ENCODE results near the gene CPNE7. TPM values are rescaled to one million over a fixed set of nuclear protein-coding genes. Genes with fewer than 3 reads are reported as not detected.

The CPNE7 gene
- total and polyA plus RNA-seq, 2 of the 8 experiments (the other 6 are each of a cell fraction or from before 2014, with no cell fraction given) = 10.0 to 23.7 TPM

DNA sequence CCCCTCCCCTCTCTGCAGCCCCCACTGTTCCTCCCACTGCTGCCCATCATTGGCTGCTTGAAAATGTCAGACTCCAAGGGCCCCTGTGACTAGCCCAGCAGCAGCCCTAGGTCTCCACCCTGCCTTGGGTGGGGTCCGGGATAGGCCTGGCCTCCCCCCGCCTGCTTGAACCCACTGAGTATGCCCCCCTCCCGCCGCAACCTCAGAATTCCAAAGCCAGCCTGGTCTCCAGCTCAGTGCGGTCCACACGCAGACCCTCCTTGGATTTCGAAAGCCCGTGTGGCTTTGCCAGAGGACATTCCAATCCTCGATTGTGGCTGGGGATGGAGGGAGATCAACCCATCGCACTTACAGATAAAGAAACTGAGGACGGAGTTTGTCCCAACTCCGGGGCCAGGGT is 44.3 kb downstream of the CPNE7 start:
- H3K4me2 ChIP-seq (ENCODE audit: insufficient read depth in 1 of 2, low read depth in 2 of 2, low read length in 2 of 2) = no peak overlapping the region
- no peak overlapping the region for H2BK15ac ChIP-seq (ENCODE audit: low read length)
- H2AFZ ChIP-seq (ENCODE audit: low read length) = no peak overlapping the region
- H4K8ac ChIP-seq (ENCODE audit: extremely low read depth, insufficient read depth, low read length) = no peak overlapping the region; the same call in none of the 2 replicates
- H3K9ac ChIP-seq (replicated peaks in 1 of 4; ENCODE audit: extremely low read depth in 1 of 4, low read depth in 3 of 4, low read length in 3 of 4) = no peak overlapping the region
- H3K14ac ChIP-seq (ENCODE audit: insufficient read length) = no peak overlapping the region
- H2AK5ac ChIP-seq (ENCODE audit: low read depth, low read length) = no peak overlapping the region
- ChIA-PET CTCF (ENCODE audit: partially characterized antibody) (interaction anchor here (2.2 to 4.9 kb wide), 2 partner anchors 18 to 21 kb away, joined by 7 to 24 read pairs; no protein-coding TSS in a partner anchor), POLR2A (ENCODE audit: partially characterized antibody) (interaction anchor here (0.6 to 1.7 kb wide), 3 partner anchors 21 to 137 kb away, joined by 3 to 4 read pairs (median 3); no protein-coding TSS in a partner anchor)
- no peak overlapping the region for H2BK120ac ChIP-seq (replicated peaks; ENCODE audit: low read depth, low read length)
- no peak for FAIRE-seq
- no peak overlapping the region for H2BK12ac ChIP-seq (ENCODE audit: low read depth, low read length)
- H2BK20ac ChIP-seq (ENCODE audit: low read length) = no peak overlapping the region
- H3K4me1 ChIP-seq (replicated peaks in 1 of 4; ENCODE audit: control insufficient read depth in 3 of 4, insufficient read depth in 4 of 4, low read length in 3 of 4) = peaks cover 0 to 17% (median 6%) of the 10 kb centered on the region in 4 experiments; a peak in 6 of 7 replicates
- no peak overlapping the region for H3K56ac ChIP-seq (replicated peaks; ENCODE audit: insufficient read length, low read depth, low read length)
- TF ChIP-seq SRF (IDR thresholded peaks at IDR 0.05; ENCODE audit: low read depth, low read length) (no peak), JUND (IDR thresholded peaks at IDR 0.05; ENCODE audit: low read length) (no peak), BCL11A (IDR thresholded peaks at IDR 0.05; ENCODE audit: low read depth in 2 of 2, low read length in 2 of 2) (no peak), POLR2AphosphoS5 (IDR thresholded peaks at IDR 0.05; ENCODE audit: low read depth, low read length) (no peak), SP4 (IDR thresholded peaks at IDR 0.05; ENCODE audit: low read length) (no peak), CEBPB (IDR thresholded peaks at IDR 0.05; ENCODE audit: low read depth, low read length) (0 out of 2 replicates have a peak, but pooled peaks have one; percentile 15), TEAD4 (IDR thresholded peaks at IDR 0.05; ENCODE audit: low read depth, low read length) (peak; percentile 33; the same call in 1 of the 2 replicates)
- no peak overlapping the region for H4K5ac ChIP-seq (ENCODE audit: insufficient read length, low read depth, low read length)
- H3K36me3 ChIP-seq (ENCODE audit: control insufficient read depth in 2 of 4, insufficient read depth in 4 of 4, low read length in 3 of 4) = no peaks in the 10 kb centered on the region
- H3K79me2 ChIP-seq (ENCODE audit: control insufficient read depth in 1 of 2, insufficient read depth in 2 of 2, low read length in 2 of 2) = no peaks in the 10 kb centered on the region
- no peaks in the 10 kb centered on the region for H4K20me1 ChIP-seq (replicated peaks in 1 of 2; ENCODE audit: control insufficient read depth in 1 of 2, insufficient read depth in 2 of 2, low read length in 2 of 2)
- no peak overlapping the region for H3K27ac ChIP-seq (ENCODE audit: low read depth, low read length)
- H2BK5ac ChIP-seq (ENCODE audit: low read depth, low read length) = no peak overlapping the region; the same call in 1 of the 2 replicates
- H3K79me1 ChIP-seq (ENCODE audit: low read depth, low read length) = no peaks in the 10 kb centered on the region
- H3K23me2 ChIP-seq (ENCODE audit: low read depth, low read length) = no peaks in the 10 kb centered on the region
- DNase-seq (ENCODE audit: low read depth in 1 of 2, low spot score in 2 of 2) = no peak
- no peak overlapping the region for H3K4ac ChIP-seq (replicated peaks; ENCODE audit: insufficient read length, low read depth, low read length)
- 57% methylated on average over 6 of the region's 12 CpGs; no CpG with 5 or more reads in 1 of the 2 experiments for WGBS, 2 experiments (ENCODE audit: extremely low coverage in 1 of 2, insufficient coverage in 1 of 2, insufficient read length in 1 of 2, insufficient replicate concordance in 2 of 2, low coverage in 1 of 2, low lambda C conversion rate in 2 of 2, missing lambda C conversion rate in 1 of 2)
- H4K91ac ChIP-seq (replicated peaks; ENCODE audit: insufficient read length, low read length) = peak overlapping the region; percentile 65
- 0 out of 2 replicates have a peak overlapping the region, but pooled peaks have one; percentile 13 for H3K18ac ChIP-seq (ENCODE audit: extremely low read depth, low read length)
- no peak overlapping the region for H3K23ac ChIP-seq (ENCODE audit: insufficient read length)
- H3K4me3 ChIP-seq (ENCODE audit: extremely low read depth in 1 of 4, insufficient read depth in 2 of 4, low read depth in 3 of 4, low read length in 4 of 4) = no peak overlapping the region
- peaks cover 0 to 15% (median 7%) of the 10 kb centered on the region in 4 experiments; a peak in 5 of 7 replicates for H3K27me3 ChIP-seq (replicated peaks in 1 of 4; ENCODE audit: control insufficient read depth in 3 of 4, extremely low read depth in 1 of 4, insufficient read depth in 3 of 4, low read length in 3 of 4)
- H3K9me3 ChIP-seq (ENCODE audit: insufficient read depth in 2 of 2, low read depth in 1 of 2, low read length in 1 of 2) = no peaks in the 10 kb centered on the region

Measured in H1 (cell line).